Astrocyte (in vitro differentiated cells and primary cell): ENCODE results near the gene TVP23A. TPM values are rescaled to one million over a fixed set of nuclear protein-coding genes. Genes with fewer than 3 reads are reported as not detected.

Experiments
- DNase-seq: peaks from one replicate; pipeline ENCODE4 v3.0.0-alpha.2; 2010; ENCODE audit warnings: low read depth
- FAIRE-seq: peaks from 2 replicates; lab custom pipeline; 2011; peaks lifted over from hg19 to GRCh38; lab: Jason Lieb, UNC
- H2AFZ ChIP-seq: 2 replicates; pipeline ENCODE4 v1.6.0; 2012; ENCODE audit warnings: low read depth, low read length, inconsistent platforms
- H3K27ac ChIP-seq: 2 replicates; pipeline ENCODE4 v1.5.1; 2011; ENCODE audit warnings: low read depth, low read length, inconsistent platforms
- H3K27me3 ChIP-seq: 2 replicates; pipeline ENCODE4 v1.6.0; 2011; ENCODE audit warnings: low read length, inconsistent platforms; ENCODE audit not compliant: insufficient read depth
- H3K36me3 ChIP-seq: 2 replicates; pipeline ENCODE4 v1.5.1; 2011; ENCODE audit warnings: low read length, inconsistent platforms; ENCODE audit not compliant: insufficient read depth
- H3K4me1 ChIP-seq: 2 replicates; pipeline ENCODE4 v1.5.1; 2011; ENCODE audit warnings: low read length, inconsistent platforms; ENCODE audit not compliant: insufficient read depth
- H3K4me2 ChIP-seq: 2 replicates; pipeline ENCODE4 v1.6.0; 2012; ENCODE audit warnings: low read length, inconsistent platforms
- H3K4me3 ChIP-seq: 2 replicates; pipeline ENCODE4 v1.5.1; 2011; ENCODE audit warnings: low read depth, mild to moderate bottlenecking, low read length, inconsistent platforms; ENCODE audit not compliant: insufficient read depth
- H3K79me2 ChIP-seq: 2 replicates; pipeline ENCODE4 v1.6.0; 2012; ENCODE audit warnings: mild to moderate bottlenecking, low read length, inconsistent platforms; ENCODE audit not compliant: insufficient read depth
- H3K9ac ChIP-seq: 2 replicates; pipeline ENCODE4 v1.6.0; 2012; ENCODE audit warnings: mild to moderate bottlenecking, low read length, inconsistent platforms
- H3K9me3 ChIP-seq: 2 replicates; pipeline ENCODE4 v1.5.1; 2012; ENCODE audit warnings: low read depth, mild to moderate bottlenecking, low read length, inconsistent platforms; ENCODE audit not compliant: insufficient read depth
- H4K20me1 ChIP-seq: 2 replicates; pipeline ENCODE4 v1.6.0; 2012; ENCODE audit warnings: low read length, inconsistent platforms; ENCODE audit not compliant: insufficient read depth
- H3K27ac Mint-ChIP-seq: one replicate; pipeline ENCODE4 v1.8.0; 2021; ENCODE audit warnings: mild to moderate bottlenecking, mixed read lengths; ENCODE audit not compliant: unreplicated experiment
- H3K27me3 Mint-ChIP-seq: one replicate; pipeline ENCODE4 v1.8.0; 2021; ENCODE audit warnings: low read depth, mixed read lengths; ENCODE audit not compliant: unreplicated experiment
- H3K36me3 Mint-ChIP-seq: one replicate; pipeline ENCODE4 v1.8.0; 2021; ENCODE audit warnings: low read depth, mixed read lengths; ENCODE audit not compliant: unreplicated experiment
- H3K4me1 Mint-ChIP-seq: one replicate; pipeline ENCODE4 v1.8.0; 2021; ENCODE audit warnings: low read depth, mixed read lengths; ENCODE audit not compliant: unreplicated experiment
- H3K4me3 Mint-ChIP-seq: one replicate; pipeline ENCODE4 v1.8.0; 2021; ENCODE audit warnings: mild to moderate bottlenecking, moderate library complexity, mixed read lengths; ENCODE audit not compliant: unreplicated experiment
- H3K9me3 Mint-ChIP-seq: one replicate; pipeline ENCODE4 v1.8.0; 2021; ENCODE audit warnings: mild to moderate bottlenecking, mixed read lengths; ENCODE audit not compliant: unreplicated experiment
- EZH2 ChIP-seq: IDR thresholded peaks from 2 replicates; pipeline ENCODE4 v1.6.1; 2012; ENCODE audit warnings: mild to moderate bottlenecking, low read length, inconsistent platforms; ENCODE audit not compliant: insufficient read depth
- total RNA-seq: library from RNA; stranded (reverse); gene quantifications from 2 replicates; pipeline ENCODE4 v1.2.1, GENCODE V29; 2021
- TF ChIP-seq, protein P1 (sequence below): IDR thresholded peaks from 2 replicates; pipeline ENCODE4 v1.5.1; 2011; ENCODE audit warnings: low read depth, mild to moderate bottlenecking, inconsistent platforms, low read length, moderate library complexity; ENCODE audit not compliant: insufficient read depth

TVP23A gene
- total RNA-seq, 1 donor from 2014 or later: 0.34 TPM

DNA sequence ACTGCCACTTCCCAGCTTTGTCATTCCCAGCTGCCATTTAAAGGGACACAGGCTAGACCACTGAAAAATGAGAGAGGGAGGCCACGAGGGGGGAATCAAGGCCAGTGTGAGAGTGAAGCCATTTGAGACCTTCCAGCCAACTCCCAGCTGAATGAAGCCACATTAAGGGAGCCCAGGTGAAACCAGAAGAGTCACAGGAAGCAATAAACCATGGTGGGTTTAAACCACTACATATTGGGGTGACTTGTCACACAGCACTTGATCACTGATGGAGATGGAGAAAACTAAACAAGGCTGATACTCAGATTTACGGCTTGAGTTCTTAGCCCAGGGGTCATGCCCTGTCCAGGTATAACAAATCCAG, 77.8 kb downstream of the TVP23A start:
- Mint-ChIP-seq H3K27ac (no peak overlapping the region), H3K4me1 (peaks cover 10% of the 10 kb centered on the region), H3K36me3 (no peaks in the 10 kb centered on the region), H3K9me3 (no peaks in the 10 kb centered on the region), H3K27me3 (no peaks in the 10 kb centered on the region), H3K4me3 (no peak overlapping the region)
- H3K4me3 ChIP-seq: no peak overlapping the region
- H3K9ac ChIP-seq: no peak overlapping the region
- H3K4me1 ChIP-seq: peaks cover 19% of the 10 kb centered on the region
- H3K9me3 ChIP-seq: no peaks in the 10 kb centered on the region
- no peaks in the 10 kb centered on the region for H3K79me2 ChIP-seq
- H3K4me2 ChIP-seq: no peak overlapping the region
- TF ChIP-seq EZH2: no peak
- TF ChIP-seq, protein P1, sequence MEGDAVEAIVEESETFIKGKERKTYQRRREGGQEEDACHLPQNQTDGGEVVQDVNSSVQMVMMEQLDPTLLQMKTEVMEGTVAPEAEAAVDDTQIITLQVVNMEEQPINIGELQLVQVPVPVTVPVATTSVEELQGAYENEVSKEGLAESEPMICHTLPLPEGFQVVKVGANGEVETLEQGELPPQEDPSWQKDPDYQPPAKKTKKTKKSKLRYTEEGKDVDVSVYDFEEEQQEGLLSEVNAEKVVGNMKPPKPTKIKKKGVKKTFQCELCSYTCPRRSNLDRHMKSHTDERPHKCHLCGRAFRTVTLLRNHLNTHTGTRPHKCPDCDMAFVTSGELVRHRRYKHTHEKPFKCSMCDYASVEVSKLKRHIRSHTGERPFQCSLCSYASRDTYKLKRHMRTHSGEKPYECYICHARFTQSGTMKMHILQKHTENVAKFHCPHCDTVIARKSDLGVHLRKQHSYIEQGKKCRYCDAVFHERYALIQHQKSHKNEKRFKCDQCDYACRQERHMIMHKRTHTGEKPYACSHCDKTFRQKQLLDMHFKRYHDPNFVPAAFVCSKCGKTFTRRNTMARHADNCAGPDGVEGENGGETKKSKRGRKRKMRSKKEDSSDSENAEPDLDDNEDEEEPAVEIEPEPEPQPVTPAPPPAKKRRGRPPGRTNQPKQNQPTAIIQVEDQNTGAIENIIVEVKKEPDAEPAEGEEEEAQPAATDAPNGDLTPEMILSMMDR: no peak
- H3K27ac ChIP-seq: no peak overlapping the region
- H2AFZ ChIP-seq: no peak overlapping the region
- FAIRE-seq (no peak), DNase-seq (no peak)
- no peaks in the 10 kb centered on the region for H3K27me3 ChIP-seq
- no peaks in the 10 kb centered on the region for H4K20me1 ChIP-seq
- H3K36me3 ChIP-seq: no peaks in the 10 kb centered on the region

DNA sequence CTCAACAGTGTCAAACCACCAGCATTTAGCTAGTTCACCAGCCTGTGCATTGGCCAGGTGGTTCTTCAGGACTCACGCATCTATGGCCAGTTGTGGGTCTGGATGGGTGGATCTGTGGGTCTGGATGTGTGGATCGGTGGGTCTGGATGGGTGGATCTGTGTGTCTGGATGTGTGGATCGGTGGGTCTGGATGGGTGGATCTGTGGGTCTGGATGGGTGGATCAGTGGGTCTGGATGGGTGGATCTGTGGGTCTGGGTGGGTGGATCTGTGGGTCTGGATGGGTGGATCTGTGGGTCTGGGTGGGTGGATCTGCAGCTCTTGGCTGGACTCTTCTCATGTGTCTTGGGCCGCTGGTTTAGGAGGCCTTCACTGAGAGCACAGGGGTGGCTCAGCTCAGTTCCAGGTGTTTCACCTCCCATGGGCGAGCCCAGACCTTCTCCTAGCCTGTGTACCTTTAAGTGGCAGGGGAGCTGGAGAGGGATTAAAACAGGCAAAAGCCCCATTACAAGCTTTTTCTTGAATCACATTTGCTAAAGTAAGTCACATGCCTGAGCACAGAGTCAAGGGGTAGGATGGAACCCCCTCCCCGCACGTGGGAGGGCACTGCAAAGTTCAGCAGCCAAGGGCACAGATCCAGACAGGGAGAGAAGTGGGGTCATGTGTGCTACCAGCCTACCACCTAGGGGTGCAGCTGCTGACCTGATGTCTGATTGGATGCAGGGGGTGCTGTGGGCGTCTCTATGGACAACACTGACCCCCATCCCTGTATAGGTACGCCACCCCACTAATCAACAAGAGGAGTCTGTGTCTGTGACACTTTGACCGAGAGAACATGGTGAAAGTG, 78.4 kb downstream of the TVP23A start:
- DNase-seq (no peak), FAIRE-seq (no peak)
- no peak overlapping the region for H3K27ac Mint-ChIP-seq
- H3K4me1 Mint-ChIP-seq: peaks cover 10% of the 10 kb centered on the region
- no peak overlapping the region for H3K4me3 Mint-ChIP-seq
- H3K9ac ChIP-seq: no peak overlapping the region
- no peaks in the 10 kb centered on the region for H3K79me2 ChIP-seq
- H3K4me1 ChIP-seq: peaks cover 19% of the 10 kb centered on the region
- H3K36me3 ChIP-seq: no peaks in the 10 kb centered on the region
- H3K9me3 ChIP-seq: no peaks in the 10 kb centered on the region
- H4K20me1 ChIP-seq: no peaks in the 10 kb centered on the region
- H3K27me3 ChIP-seq: no peaks in the 10 kb centered on the region
- H3K9me3 Mint-ChIP-seq: no peaks in the 10 kb centered on the region
- H3K4me2 ChIP-seq: no peak overlapping the region
- no peak overlapping the region for H2AFZ ChIP-seq
- no peak overlapping the region for H3K4me3 ChIP-seq
- no peak overlapping the region for H3K27ac ChIP-seq
- no peak for TF ChIP-seq EZH2
- TF ChIP-seq, protein P1: no peak
- H3K36me3 Mint-ChIP-seq: no peaks in the 10 kb centered on the region
- no peaks in the 10 kb centered on the region for H3K27me3 Mint-ChIP-seq
